Measurements from ENCODE around the gene JAK2. TPM values are rescaled to one million over a fixed set of nuclear protein-coding genes. Genes with fewer than 3 reads are reported as not detected.

The JAK2 gene
- total and polyA plus RNA-seq, 7 donors = 2.2 to 32.3 (median 9.0) TPM

GRCh38 chr9:5040730-5041389 is 55.8 kb downstream of the JAK2 start:
- Histone ChIP-seq H3K9me3 (peaks cover 12% of the 10 kb centered on the region), H3K4me3 (no peak overlapping the region), H3K27me3 (ENCODE audit: insufficient read depth in 3 of 3, low read length in 2 of 3) (no peaks in the 10 kb centered on the region), H3K27ac (no peak overlapping the region), H3K4me1 (peaks cover 16% of the 10 kb centered on the region), H3K36me3 (ENCODE audit: insufficient read depth in 1 of 2, low read depth in 1 of 2) (peaks cover 5 to 41% of the 10 kb centered on the region in 2 donors)
- DNase-seq (no peak), ATAC-seq (no peak)
- 97 to 98% (median 98%) methylated on average over 47 of the region's 47 CpGs for WGBS, 3 donors
- TF ChIP-seq CTCF (IDR thresholded peaks at IDR 0.05) = no peak
- intact Hi-C loops (cut with DNase I) = loop anchor here in 1 of 2 donors (10.0 kb wide), 1 partner anchor 286 kb away; no protein-coding TSS in a partner anchor

- no peak for TF ChIP-seq CTCF (IDR thresholded peaks at IDR 0.05)
- Histone ChIP-seq H3K4me3 (no peak overlapping the region), H3K36me3 (ENCODE audit: insufficient read depth in 1 of 2, low read depth in 1 of 2) (peaks cover 5 to 41% of the 10 kb centered on the region in 2 donors), H3K4me1 (peaks cover 23% of the 10 kb centered on the region), H3K27me3 (ENCODE audit: insufficient read depth in 3 of 3, low read length in 2 of 3) (no peaks in the 10 kb centered on the region), H3K9me3 (peaks cover 12% of the 10 kb centered on the region), H3K27ac (no peak overlapping the region)
- intact Hi-C loops (cut with DNase I) = loop anchor here in 1 of 2 donors (10.0 kb wide), 1 partner anchor 287 kb away; no protein-coding TSS in a partner anchor
- 97 to 98% (median 98%) methylated on average over 47 to 48 of the region's 48 CpGs for WGBS, 3 donors
- no peak for ATAC-seq
- DNase-seq = no peak
Observed at GRCh38 chr9:5041390-5042115, 56.5 kb downstream of the JAK2 start.

GRCh38 chr9:5042661-5043178 is 57.6 kb downstream of the JAK2 start:
- Histone ChIP-seq H3K9me3 (peaks cover 12% of the 10 kb centered on the region), H3K27ac (peak overlapping the region; percentile 75), H3K4me3 (no peak overlapping the region), H3K36me3 (ENCODE audit: insufficient read depth in 1 of 2, low read depth in 1 of 2) (peaks cover 5 to 44% of the 10 kb centered on the region in 2 donors), H3K4me1 (peaks cover 23% of the 10 kb centered on the region), H3K27me3 (ENCODE audit: insufficient read depth in 3 of 3, low read length in 2 of 3) (no peaks in the 10 kb centered on the region)
- no peak for DNase-seq
- intact Hi-C loops (cut with DNase I) = loop anchor here in 1 of 2 donors (10.0 kb wide), 1 partner anchor 288 kb away; no protein-coding TSS in a partner anchor
- TF ChIP-seq CTCF (IDR thresholded peaks at IDR 0.05) = no peak
- 69 to 86% (median 80%) methylated on average over 30 of the region's 30 CpGs for WGBS, 3 donors
- ATAC-seq = peak in 3 of 4 donors; percentile 11 to 51 (median 24)

DNA sequence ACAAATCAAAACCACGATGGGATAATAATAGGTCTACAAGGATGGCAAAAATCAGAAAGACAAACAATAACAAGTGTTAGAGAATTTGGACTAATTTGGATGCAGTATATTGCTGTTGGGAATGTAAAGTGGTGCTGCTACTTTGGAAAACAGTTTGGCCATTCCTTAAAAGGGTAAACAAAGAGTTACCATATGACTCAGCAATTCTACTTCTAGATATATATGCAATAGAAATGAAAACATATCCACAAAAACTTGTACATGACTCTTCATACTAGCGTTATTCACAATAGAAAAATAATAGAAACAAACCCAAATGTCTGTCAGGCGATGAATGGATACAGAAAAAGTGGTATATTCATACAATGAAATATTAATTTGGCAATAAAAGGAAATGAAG is 58.3 kb downstream of the JAK2 start:
- ATAC-seq (peak in 1 of 4 donors; percentile 30), DNase-seq (no peak)
- no peaks in the 10 kb centered on the region for H3K27me3 ChIP-seq (ENCODE audit: insufficient read depth in 3 of 3, low read length in 2 of 3)
- H3K4me1 ChIP-seq = peaks cover 23% of the 10 kb centered on the region
- peaks cover 5 to 47% of the 10 kb centered on the region in 2 donors for H3K36me3 ChIP-seq (ENCODE audit: insufficient read depth in 1 of 2, low read depth in 1 of 2)
- intact Hi-C loops (cut with DNase I) = loop anchor here in 1 of 2 donors (10.0 kb wide), 1 partner anchor 289 kb away; no protein-coding TSS in a partner anchor
- TF ChIP-seq CTCF (IDR thresholded peaks at IDR 0.05) = no peak
- peak overlapping the region; percentile 75 for H3K27ac ChIP-seq
- H3K9me3 ChIP-seq = peaks cover 12% of the 10 kb centered on the region
- peak overlapping the region; percentile 50 for H3K4me3 ChIP-seq
- 87 to 95% (median 92%) methylated on average over 3 of the region's 3 CpGs for WGBS, 3 donors
